HCT116 (cell line): Measurements from ENCODE around the gene DLEU7.

ENCODE experiments used
- EZH2 ChIP-seq: fragments of 200-600 bp; sonication (generic); IDR thresholded peaks from 2 replicates; pipeline ENCODE4 v1.6.1; 2017; ENCODE audit warnings: antibody characterized with exemption, mixed run types
- MAX ChIP-seq: IDR thresholded peaks from 2 replicates; pipeline ENCODE4 v1.6.1; 2012
- POLR2A ChIP-seq: IDR thresholded peaks from 2 replicates; pipeline ENCODE4 v1.7.0; 2011; ENCODE audit warnings: borderline replicate concordance; ENCODE audit not compliant: insufficient read depth, insufficient read length; ENCODE audit errors: extremely low read depth
- ZFX ChIP-seq: fragments of 450-650 bp; IDR thresholded peaks from 2 replicates; pipeline ENCODE4 v1.6.1; 2017
- TF ChIP-seq, protein P1 (sequence below), 3 experiments: fragments of 200-600 bp in 1 of 3; sonication (generic) in 1 of 3; IDR thresholded peaks in 2 of 3; conservative IDR thresholded peaks in 1 of 3; 2 replicates each; pipeline ENCODE4 v1.5.1; 2012 to 2017; ENCODE audit warnings: low read depth in 2 of 3, low read length in 2 of 3, antibody characterized with exemption in 1 of 3, borderline replicate concordance in 1 of 3, control low read depth in 1 of 3, mild to moderate bottlenecking in 1 of 3, mixed read lengths in 1 of 3, mixed run types in 1 of 3, moderate library complexity in 1 of 3; ENCODE audit not compliant: insufficient read depth in 1 of 3
- TF ChIP-seq, protein P2 (sequence below): IDR thresholded peaks from 2 replicates; pipeline ENCODE4 v1.6.1; 2012; ENCODE audit warnings: low read depth

DNA sequence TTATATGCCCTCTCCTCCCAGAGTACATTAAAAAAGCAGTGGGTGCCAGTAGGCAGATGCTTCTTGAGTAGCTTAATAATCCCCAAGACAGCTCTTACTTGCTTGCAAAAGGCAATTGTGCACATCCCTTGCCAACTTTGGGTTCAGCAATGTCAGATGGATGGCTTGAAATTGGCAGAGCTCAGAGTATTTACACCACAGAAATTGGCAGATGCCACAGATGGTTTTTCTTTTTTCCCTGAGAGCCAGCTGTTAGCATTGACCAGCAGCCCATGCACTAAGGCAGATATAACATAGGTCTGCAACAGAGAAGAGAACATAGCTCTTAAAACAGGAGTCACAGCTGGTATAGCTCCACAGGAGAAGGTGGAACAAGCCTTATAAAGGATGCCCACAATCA is 47.7 kb upstream of the DLEU7 start:
- TF ChIP-seq ZFX (no peak), POLR2A (no peak), EZH2 (no peak), MAX (no peak)
- TF ChIP-seq, protein P1, sequence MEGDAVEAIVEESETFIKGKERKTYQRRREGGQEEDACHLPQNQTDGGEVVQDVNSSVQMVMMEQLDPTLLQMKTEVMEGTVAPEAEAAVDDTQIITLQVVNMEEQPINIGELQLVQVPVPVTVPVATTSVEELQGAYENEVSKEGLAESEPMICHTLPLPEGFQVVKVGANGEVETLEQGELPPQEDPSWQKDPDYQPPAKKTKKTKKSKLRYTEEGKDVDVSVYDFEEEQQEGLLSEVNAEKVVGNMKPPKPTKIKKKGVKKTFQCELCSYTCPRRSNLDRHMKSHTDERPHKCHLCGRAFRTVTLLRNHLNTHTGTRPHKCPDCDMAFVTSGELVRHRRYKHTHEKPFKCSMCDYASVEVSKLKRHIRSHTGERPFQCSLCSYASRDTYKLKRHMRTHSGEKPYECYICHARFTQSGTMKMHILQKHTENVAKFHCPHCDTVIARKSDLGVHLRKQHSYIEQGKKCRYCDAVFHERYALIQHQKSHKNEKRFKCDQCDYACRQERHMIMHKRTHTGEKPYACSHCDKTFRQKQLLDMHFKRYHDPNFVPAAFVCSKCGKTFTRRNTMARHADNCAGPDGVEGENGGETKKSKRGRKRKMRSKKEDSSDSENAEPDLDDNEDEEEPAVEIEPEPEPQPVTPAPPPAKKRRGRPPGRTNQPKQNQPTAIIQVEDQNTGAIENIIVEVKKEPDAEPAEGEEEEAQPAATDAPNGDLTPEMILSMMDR (IDR thresholded peaks at IDR 0.05 in 2 of 3, conservative IDR thresholded peaks at IDR 0.05 in 1 of 3; ENCODE audit: borderline replicate concordance in 1 of 3, insufficient read depth in 1 of 3, low read depth in 2 of 3, low read length in 2 of 3), result no peak
- TF ChIP-seq, protein P2, sequence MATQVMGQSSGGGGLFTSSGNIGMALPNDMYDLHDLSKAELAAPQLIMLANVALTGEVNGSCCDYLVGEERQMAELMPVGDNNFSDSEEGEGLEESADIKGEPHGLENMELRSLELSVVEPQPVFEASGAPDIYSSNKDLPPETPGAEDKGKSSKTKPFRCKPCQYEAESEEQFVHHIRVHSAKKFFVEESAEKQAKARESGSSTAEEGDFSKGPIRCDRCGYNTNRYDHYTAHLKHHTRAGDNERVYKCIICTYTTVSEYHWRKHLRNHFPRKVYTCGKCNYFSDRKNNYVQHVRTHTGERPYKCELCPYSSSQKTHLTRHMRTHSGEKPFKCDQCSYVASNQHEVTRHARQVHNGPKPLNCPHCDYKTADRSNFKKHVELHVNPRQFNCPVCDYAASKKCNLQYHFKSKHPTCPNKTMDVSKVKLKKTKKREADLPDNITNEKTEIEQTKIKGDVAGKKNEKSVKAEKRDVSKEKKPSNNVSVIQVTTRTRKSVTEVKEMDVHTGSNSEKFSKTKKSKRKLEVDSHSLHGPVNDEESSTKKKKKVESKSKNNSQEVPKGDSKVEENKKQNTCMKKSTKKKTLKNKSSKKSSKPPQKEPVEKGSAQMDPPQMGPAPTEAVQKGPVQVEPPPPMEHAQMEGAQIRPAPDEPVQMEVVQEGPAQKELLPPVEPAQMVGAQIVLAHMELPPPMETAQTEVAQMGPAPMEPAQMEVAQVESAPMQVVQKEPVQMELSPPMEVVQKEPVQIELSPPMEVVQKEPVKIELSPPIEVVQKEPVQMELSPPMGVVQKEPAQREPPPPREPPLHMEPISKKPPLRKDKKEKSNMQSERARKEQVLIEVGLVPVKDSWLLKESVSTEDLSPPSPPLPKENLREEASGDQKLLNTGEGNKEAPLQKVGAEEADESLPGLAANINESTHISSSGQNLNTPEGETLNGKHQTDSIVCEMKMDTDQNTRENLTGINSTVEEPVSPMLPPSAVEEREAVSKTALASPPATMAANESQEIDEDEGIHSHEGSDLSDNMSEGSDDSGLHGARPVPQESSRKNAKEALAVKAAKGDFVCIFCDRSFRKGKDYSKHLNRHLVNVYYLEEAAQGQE, result no peak
